ENCODE measurements around the gene DNAH17.
"Not testable (repeated sequence)": the region's sequence is repeated elsewhere in the genome, so short reads cannot be mapped to it uniquely, and the experiment has no call there.

Gene DNAH17

DNA sequence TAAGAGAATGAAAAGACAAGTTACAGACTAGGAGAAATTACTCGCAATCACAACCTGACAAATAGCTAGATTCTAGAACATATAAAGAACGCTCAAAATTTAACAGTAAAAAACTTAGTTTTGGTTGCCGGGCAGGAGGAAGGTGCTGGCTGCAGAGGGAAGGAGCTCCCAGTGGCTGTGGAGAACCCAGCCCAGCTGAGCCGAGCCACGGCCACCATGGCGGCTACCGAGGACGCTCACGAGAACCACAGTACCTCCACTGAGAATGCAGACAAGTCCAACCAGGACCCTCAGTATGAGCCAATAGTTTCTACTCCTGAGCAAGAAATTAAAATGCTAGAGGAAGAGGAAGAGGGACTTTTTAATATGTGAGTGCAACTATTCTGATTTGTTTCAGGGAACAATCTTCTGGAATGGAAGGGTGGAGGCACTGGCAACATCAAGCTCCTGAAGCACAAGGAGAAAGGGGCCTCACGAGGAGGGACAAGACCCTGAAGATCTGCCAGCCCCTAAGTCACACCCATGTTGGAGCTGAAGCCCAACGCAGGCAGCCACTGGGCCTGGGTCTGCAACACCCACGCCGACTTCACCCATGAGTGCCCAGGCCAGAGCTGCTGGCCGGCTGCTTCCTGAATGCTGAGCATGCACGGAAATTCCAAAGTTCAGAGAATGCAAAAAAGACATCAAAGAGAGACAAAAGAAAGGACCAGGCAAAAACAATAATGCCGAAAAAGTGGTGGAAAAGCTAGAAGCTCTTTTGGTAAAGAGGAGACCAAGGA is 55.0 kb downstream of the DNAH17 start:
- no peak for DNase-seq

GRCh38 chr17:78517421-78517820 is 59.8 kb downstream of the DNAH17 start:
- no peak for DNase-seq

DNA sequence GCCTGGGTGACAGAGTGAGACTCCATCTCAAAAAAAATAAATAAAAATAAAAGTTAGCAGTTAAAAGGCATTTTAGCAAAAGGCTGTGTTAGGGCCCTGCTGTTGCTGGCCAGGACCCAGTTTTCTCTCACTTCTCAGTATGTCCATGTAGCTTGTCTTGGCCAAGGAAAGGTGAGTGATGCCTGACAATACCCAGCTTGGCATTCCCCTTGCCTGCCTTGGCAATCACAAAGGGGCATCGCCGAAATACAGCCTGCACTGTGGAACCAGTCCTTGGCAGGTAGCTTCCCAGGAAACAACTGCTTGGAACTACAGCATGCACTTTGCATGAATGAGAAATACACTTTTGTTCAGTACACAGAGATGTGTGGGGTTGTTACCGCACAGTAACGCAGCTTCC is 61.7 kb downstream of the DNAH17 start:
- DNase-seq = no peak

DNA sequence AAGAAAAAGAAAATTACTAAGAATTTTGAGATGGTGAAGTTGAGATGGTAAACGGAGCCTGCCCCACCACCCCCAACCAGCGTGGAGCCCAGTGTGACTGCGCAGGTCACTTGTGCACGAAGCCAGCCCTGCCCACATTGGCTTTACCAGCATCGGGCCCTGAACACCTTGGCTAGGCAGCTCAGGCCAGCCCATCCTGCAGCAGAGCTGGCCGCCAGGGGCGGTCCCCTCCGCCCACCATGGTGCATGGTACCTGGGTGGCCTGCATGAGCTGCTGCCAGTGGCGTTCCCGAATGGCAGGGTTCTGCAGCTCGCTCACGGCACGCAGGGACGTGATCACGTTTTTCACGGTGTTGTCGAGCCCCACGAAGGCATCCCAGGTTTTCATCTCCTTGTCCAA is 62.7 kb downstream of the DNAH17 start:
- DNase-seq = no peak

- no peak for DNase-seq
These were observed 64.2 kb downstream of the DNAH17 start for GRCh38 chr17:78512976-78513375.

- DNase-seq = no peak
These were observed 66.8 kb downstream of the DNAH17 start for GRCh38 chr17:78510141-78511075.

GRCh38 chr17:78507526-78507925 is 69.7 kb downstream of the DNAH17 start:
- no peak for DNase-seq

DNA sequence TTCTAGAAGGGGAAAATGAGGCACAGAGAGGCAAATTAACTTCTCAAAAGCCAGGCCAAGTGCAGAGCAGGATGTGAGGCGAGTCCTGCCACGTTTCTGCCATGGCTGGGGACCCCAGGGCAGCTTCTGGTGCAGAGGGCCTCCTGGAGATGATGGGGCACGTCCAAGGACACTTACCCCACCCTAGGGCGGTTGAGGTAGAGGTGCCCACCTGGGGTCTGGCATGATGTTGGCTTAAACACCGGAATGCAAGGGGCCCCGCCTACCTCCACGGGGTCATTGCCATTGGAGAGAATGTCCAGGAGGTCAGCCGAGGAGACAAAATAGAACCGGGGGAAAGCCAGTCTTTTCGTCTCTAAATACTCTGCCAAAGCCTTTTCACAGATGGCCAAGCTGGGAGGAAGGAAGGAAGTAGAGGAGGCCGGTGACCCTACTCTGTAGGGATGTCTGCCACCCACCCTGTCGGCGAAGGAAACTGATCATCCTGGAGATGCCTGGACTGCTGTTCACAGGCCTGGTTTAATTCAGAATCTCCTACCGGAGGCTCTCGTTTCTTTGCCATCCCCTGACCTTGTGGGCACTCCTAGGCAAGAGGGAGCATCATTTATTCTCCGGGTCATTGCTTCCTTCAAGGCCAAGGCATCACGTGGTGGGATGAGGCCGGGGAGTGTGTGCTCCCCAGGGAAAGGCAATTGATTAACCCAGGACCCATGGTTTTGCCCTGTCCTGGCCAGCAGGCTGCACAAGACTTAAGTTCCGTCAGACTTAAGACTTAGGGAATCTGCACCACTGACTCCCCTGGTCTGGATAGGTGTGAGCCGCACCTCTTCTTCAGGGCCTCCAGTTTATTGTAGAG is 70.5 kb downstream of the DNAH17 start:
- DNase-seq = no peak

DNA sequence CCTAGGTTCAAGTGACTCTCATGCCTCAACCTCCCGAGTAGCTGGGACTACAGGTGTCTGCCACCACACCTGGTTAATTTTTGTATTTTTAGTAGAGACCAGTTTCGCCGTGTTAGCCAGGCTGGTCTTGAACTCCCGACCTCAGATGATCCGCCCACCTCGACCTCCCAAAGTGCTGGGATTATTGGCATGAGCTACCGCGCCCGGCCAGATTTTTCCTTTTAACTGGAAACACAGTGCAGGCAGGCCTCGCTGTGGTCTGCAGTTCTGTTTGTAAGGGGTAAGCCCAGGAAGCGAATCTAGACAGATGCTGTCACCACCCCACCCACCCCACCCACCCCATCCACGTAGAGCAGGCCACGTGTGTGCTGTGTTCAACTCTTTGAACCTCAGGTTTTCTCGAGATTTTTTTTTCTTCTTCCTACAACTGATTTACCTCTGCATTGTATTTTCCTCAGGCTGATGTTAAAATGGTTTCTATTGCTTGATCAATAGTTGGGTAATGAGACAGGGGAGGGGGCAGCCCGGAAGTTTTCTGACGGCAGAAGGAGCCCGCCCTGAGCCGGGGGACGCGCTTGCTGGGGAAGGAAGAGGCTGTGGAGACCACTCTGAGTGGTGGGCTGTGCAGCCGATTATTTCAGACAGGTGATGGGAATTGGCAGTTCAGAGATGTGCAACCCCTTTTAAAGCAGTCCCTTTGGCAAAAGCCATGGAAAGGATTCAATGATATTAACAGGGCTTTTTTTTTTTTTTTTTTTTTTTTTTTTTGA is 72.9 kb downstream of the DNAH17 start:
- no peak for DNase-seq

- DNase-seq = not testable (repeated sequence)
These were observed 73.8 kb downstream of the DNAH17 start for GRCh38 chr17:78503388-78503787.

DNA sequence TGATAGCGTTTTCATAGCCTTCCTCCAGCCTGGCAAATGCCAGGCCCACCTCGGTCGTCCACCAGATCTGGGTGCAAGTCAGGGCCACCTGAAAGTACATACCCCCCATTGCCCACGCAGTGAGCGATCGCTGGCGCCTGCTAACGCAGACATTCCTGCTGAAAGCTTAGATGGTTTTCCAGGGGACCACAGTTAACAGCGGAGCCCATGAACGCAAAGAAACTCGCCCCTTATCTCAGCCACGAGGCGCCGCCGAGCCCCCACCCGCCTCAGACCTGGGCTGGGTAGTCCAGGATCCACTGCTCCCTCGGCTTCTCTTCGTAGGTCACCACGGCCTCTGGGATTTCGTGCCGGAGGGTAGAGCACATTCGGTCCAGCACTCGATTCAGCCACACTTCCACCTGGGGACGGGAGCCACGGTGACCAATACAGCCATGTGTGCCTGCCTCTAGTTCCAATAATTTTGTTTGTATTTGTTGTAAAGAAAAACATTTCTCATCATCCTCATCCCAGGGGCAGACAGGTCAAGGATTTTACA is 74.5 kb downstream of the DNAH17 start:
- DNase-seq = no peak

- no peak for DNase-seq
These were observed 75.8 kb downstream of the DNAH17 start for GRCh38 chr17:78501241-78502036.

DNA sequence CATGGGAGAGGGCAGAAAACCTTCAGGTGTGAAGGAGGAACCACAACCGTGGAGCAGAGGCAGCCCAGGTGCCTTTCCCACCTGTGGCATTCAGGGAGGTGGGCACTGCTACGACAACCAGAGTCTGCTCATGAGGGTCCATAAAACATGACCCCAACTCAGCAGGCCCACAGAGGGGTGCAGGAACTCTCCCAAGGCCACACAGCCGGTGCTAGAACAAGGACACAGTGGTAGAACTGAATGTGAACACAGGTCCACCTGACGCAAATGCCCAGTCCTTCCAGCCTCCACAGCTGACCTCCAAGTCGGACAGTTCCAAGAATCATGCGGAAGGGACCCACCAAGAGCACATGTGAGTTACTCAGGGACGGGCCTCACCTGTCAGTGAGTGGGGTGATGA is 76.4 kb downstream of the DNAH17 start:
- no peak for DNase-seq

- no peak for DNase-seq
These were observed 77.3 kb downstream of the DNAH17 start for GRCh38 chr17:78499715-78500540.

DNA sequence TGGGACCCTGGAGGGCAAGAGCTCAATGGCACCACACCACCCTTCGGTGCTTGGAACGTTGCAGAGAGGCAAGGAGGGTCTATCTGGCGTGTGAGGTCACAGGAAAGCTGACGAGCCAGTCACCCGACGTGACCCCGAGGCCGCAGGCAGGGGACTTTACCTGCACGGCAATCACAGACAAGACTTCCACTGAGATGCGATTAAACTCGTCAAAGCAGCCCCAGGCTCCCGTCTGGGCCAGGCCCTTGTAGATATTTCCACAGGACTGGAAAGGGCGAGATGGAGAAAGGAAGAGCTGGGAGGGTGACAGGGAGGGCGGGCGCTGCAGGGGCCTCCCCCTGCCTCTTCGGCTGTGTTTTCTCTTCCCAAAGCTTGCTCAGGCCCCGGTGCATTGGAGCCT is 78.3 kb downstream of the DNAH17 start:
- no peak for DNase-seq

DNA sequence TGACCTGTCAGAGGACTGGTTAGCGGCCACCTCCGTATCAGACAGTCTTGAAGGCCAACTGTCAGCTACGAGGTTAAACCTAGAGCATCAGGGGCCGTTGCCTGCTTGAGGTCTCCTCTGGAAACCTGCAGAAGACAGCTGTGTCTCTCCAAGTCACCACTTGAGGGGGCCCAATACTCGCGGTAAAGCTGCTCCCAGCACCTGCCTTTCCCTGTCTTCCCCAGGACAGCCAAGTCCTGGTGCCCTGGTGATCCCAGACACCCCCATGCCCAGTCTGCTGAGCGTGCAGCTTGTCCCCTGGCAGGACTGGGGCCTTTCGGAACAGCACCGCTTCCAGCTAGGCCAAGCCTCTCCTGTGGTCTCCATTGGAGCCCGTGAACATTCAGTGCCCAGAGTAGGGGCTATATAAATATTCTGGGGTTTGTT is 80.1 kb downstream of the DNAH17 start:
- peak; percentile 59 for DNase-seq

- DNase-seq = no peak
These were observed 80.9 kb downstream of the DNAH17 start for GRCh38 chr17:78496311-78496710.

- DNase-seq = no peak
These were observed 81.6 kb downstream of the DNAH17 start for GRCh38 chr17:78495634-78496033.

- no peak for DNase-seq
These were observed 82.4 kb downstream of the DNAH17 start for GRCh38 chr17:78494696-78495330.

Measured in DMS79 treated with DMSO at 0.1 percent for 48 hours (cell line).